K562 (cell line): ENCODE data around the gene ADCY1. TPM values are rescaled to one million over a fixed set of nuclear protein-coding genes. Genes with fewer than 3 reads are reported as not detected.

ENCODE experiments used
- CCNT2 ChIP-seq: IDR thresholded peaks from 2 replicates; pipeline ENCODE4 v1.6.1; 2011; ENCODE audit warnings: borderline replicate concordance, low read depth, mild to moderate bottlenecking, moderate library complexity, mixed read lengths, low read length; ENCODE audit not compliant: insufficient read length; ENCODE audit errors: extremely low read depth
- E2F3 ChIP-seq: fragments of 250-450 bp; sonication (Bioruptor Pico); IDR thresholded peaks from 2 replicates; pipeline ENCODE4 v1.4.0; 2020; ENCODE audit warnings: mild to moderate bottlenecking
- ERF ChIP-seq: fragments of 450-650 bp; formaldehyde crosslinking; IDR thresholded peaks from 2 replicates; pipeline ENCODE4 v1.4.0; 2020; ENCODE audit warnings: mild to moderate bottlenecking, mixed read lengths
- POLR2B ChIP-seq: fragments of 450-650 bp; IDR thresholded peaks from 2 replicates; pipeline ENCODE4 v1.6.1; 2018; ENCODE audit warnings: low read depth; ENCODE audit not compliant: partially characterized antibody
- YBX1 ChIP-seq: fragments of 450-650 bp; IDR thresholded peaks from 2 replicates; pipeline ENCODE4 v1.7.1; 2016; ENCODE audit warnings: mild to moderate bottlenecking
- ZNF197 ChIP-seq: fragments of 200-800 bp; sonication (Bioruptor generic); IDR thresholded peaks from 2 replicates; pipeline ENCODE4 v1.6.1; 2016; ENCODE audit warnings: low read depth, missing genetic modification characterization, missing compliant biosample characterization
- ZNF274 ChIP-seq: IDR thresholded peaks from 2 replicates; pipeline ENCODE4 v1.6.1; 2011; ENCODE audit warnings: low read depth, mild to moderate bottlenecking, low read length, moderate library complexity, borderline replicate concordance
- polyA plus RNA-seq, 8 experiments: library from polyadenylated mRNA; depleted of rRNA in 4 of 8; stranded (reverse) in 5 of 8; unstranded in 3 of 8; fragments of >200 nt; fragmentation: Nextera tagmentation in 2 of 8; fragmentation: Illumina TruSeq in 1 of 8; extraction: Ambion mirVana in 2 of 8; extraction: Trizol in 1 of 8; gene quantifications; 2 replicates each; pipeline versions ENCODE4 v1.2.1 to v1.2.3, GENCODE V29; 2011 to 2014; ENCODE audit warnings: inconsistent platforms in 1 of 8, missing spikeins in 1 of 8
- total RNA-seq, 7 experiments: library from RNA; depleted of rRNA in 6 of 7; stranded (reverse); fragments of >200 nt in 6 of 7; fragmentation: Illumina TruSeq in 2 of 7; extraction: Trizol in 2 of 7; gene quantifications; 2 replicates each; pipeline versions ENCODE4 v1.2.1 to v1.2.3, GENCODE V29; 2011 to 2021; ENCODE audit warnings: low replicate concordance in 1 of 7
- TF ChIP-seq, protein P1 (sequence below), 2 experiments: fragments of 450-650 bp in 1 of 2; sonication (generic) in 1 of 2; formaldehyde crosslinking in 1 of 2; IDR thresholded peaks; 2 replicates each; pipeline versions ENCODE4 v1.7.1 to v1.9.0; 2016 to 2022; ENCODE audit warnings: inconsistent platforms in 1 of 2, mild to moderate bottlenecking in 1 of 2, missing genetic modification reagents in 1 of 2

ADCY1 gene
- total and polyA plus RNA-seq, 9 of the 15 experiments (the other 6 are each of a cell fraction or from before 2014, with no cell fraction given), result under 0.01 to 0.18 (median 0.10) TPM; not detected in 4

DNA sequence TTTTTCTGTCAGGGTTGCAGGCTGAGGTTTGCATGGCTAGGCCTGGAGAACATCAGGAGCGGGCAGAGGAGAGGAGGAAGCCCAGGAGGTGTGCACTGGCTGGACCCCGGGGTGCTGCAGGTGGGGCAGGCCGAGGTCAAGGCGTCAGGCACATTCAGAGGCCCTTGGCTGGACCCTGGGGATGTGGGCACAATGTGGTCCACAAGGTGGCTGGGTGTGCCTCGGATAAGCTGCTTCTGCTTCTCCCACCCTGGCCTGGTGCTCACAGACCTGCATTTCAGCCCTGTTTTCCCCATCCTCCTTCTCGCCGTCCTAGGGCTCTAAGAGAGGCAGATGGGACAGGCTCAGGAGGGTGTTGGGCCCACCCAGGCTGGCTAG, 108.2 kb downstream of the ADCY1 start (continued):
- TF ChIP-seq, protein P1, sequence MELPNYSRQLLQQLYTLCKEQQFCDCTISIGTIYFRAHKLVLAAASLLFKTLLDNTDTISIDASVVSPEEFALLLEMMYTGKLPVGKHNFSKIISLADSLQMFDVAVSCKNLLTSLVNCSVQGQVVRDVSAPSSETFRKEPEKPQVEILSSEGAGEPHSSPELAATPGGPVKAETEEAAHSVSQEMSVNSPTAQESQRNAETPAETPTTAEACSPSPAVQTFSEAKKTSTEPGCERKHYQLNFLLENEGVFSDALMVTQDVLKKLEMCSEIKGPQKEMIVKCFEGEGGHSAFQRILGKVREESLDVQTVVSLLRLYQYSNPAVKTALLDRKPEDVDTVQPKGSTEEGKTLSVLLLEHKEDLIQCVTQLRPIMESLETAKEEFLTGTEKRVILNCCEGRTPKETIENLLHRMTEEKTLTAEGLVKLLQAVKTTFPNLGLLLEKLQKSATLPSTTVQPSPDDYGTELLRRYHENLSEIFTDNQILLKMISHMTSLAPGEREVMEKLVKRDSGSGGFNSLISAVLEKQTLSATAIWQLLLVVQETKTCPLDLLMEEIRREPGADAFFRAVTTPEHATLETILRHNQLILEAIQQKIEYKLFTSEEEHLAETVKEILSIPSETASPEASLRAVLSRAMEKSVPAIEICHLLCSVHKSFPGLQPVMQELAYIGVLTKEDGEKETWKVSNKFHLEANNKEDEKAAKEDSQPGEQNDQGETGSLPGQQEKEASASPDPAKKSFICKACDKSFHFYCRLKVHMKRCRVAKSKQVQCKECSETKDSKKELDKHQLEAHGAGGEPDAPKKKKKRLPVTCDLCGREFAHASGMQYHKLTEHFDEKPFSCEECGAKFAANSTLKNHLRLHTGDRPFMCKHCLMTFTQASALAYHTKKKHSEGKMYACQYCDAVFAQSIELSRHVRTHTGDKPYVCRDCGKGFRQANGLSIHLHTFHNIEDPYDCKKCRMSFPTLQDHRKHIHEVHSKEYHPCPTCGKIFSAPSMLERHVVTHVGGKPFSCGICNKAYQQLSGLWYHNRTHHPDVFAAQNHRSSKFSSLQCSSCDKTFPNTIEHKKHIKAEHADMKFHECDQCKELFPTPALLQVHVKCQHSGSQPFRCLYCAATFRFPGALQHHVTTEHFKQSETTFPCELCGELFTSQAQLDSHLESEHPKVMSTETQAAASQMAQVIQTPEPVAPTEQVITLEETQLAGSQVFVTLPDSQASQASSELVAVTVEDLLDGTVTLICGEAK (IDR thresholded peaks at IDR 0.05), result no peak
- TF ChIP-seq, protein P1 (CRISPR knock-in tag; IDR thresholded peaks at IDR 0.05), result no peak
- TF ChIP-seq ZNF197 (CRISPR knock-in tag) (no peak), ERF (CRISPR knock-in tag) (no peak), YBX1 (no peak), CCNT2 (no peak), E2F3 (CRISPR knock-in tag) (no peak), POLR2B (no peak), ZNF274 (no peak)
